ENCODE measurements around the gene PTAFR.

The PTAFR gene

GRCh38 chr1:28176492-28177470 is at the start of gene PTAFR:
Gene PTAFR, minus strand, starts transcription at chr1:28176690. Its CDS starts 25,669 bp downstream, at chr1:28151021.
- DNase-seq (ENCODE audit: low read depth) = no peak

GRCh38 chr1:28213315-28213714 is 36.8 kb upstream of the PTAFR start:
- DNase-seq (ENCODE audit: low read depth) = no peak

- DNase-seq (ENCODE audit: low read depth) = no peak
Measured at GRCh38 chr1:28209700-28210099, 33.2 kb upstream of the PTAFR start.

GRCh38 chr1:28208818-28209441 is 32.4 kb upstream of the PTAFR start:
- no peak for DNase-seq (ENCODE audit: low read depth)

- no peak for DNase-seq (ENCODE audit: low read depth)
Measured at GRCh38 chr1:28205243-28205642, 28.8 kb upstream of the PTAFR start.

GRCh38 chr1:28200234-28200873 is 23.9 kb upstream of the PTAFR start:
- DNase-seq (ENCODE audit: low read depth) = no peak

GRCh38 chr1:28199328-28200233 is 23.1 kb upstream of the PTAFR start:
- DNase-seq (ENCODE audit: low read depth) = no peak

- DNase-seq (ENCODE audit: low read depth) = no peak
Measured at GRCh38 chr1:28197682-28198415, 21.4 kb upstream of the PTAFR start.

- DNase-seq (ENCODE audit: low read depth) = no peak
Measured at GRCh38 chr1:28196330-28196729, 19.8 kb upstream of the PTAFR start.

GRCh38 chr1:28195780-28196179 is 19.3 kb upstream of the PTAFR start:
- no peak for DNase-seq (ENCODE audit: low read depth)

GRCh38 chr1:28194326-28195035 is 18.0 kb upstream of the PTAFR start:
- no peak for DNase-seq (ENCODE audit: low read depth)

- DNase-seq (ENCODE audit: low read depth) = no peak
Measured at GRCh38 chr1:28193701-28194161, 17.2 kb upstream of the PTAFR start.

- DNase-seq (ENCODE audit: low read depth) = no peak
Measured at GRCh38 chr1:28190996-28191645, 14.6 kb upstream of the PTAFR start.

GRCh38 chr1:28190337-28190979 is 14.0 kb upstream of the PTAFR start:
- no peak for DNase-seq (ENCODE audit: low read depth)

GRCh38 chr1:28185071-28185470 is 8.6 kb upstream of the PTAFR start:
- DNase-seq (ENCODE audit: low read depth) = no peak

- DNase-seq (ENCODE audit: low read depth) = no peak
Measured at GRCh38 chr1:28180306-28181305, 4.1 kb upstream of the PTAFR start.

GRCh38 chr1:28178690-28179485 is 2.4 kb upstream of the PTAFR start:
- DNase-seq (ENCODE audit: low read depth) = no peak
